Keratinocyte (primary cell): Measurements from ENCODE around the gene BFSP1. TPM values are rescaled to one million over a fixed set of nuclear protein-coding genes. Genes with fewer than 3 reads are reported as not detected.

Source experiments
- DNase-seq: peaks from one replicate; pipeline ENCODE4 v3.0.0-alpha.2; 2011; ENCODE audit warnings: low read depth, missing footprints, low spot score
- FAIRE-seq: peaks from 2 replicates; lab custom pipeline; 2011; peaks lifted over from hg19 to GRCh38; lab: Jason Lieb, UNC
- H2AFZ ChIP-seq: 2 replicates; pipeline ENCODE4 v1.6.0; 2012; ENCODE audit warnings: low read length, control low read depth, inconsistent platforms; ENCODE audit not compliant: control insufficient read depth
- H3K27ac ChIP-seq: 2 replicates; pipeline ENCODE4 v1.5.1; 2011; ENCODE audit warnings: low read length; ENCODE audit not compliant: control insufficient read depth, insufficient read depth
- H3K27me3 ChIP-seq: 3 replicates; pipeline ENCODE4 v1.6.0; 2011; ENCODE audit warnings: low read length; ENCODE audit not compliant: control insufficient read depth, insufficient read depth; ENCODE audit errors: extremely low read depth
- H3K36me3 ChIP-seq, 2 experiments: 2 replicates in 1 of 2; 3 replicates in 1 of 2; pipeline ENCODE4 v1.5.1; 2011; ENCODE audit warnings: low read length in 2 of 2, mild to moderate bottlenecking in 1 of 2; ENCODE audit not compliant: control insufficient read depth in 2 of 2, insufficient read depth in 2 of 2; ENCODE audit errors: extremely low read depth in 1 of 2
- H3K4me1 ChIP-seq: 3 replicates; pipeline ENCODE4 v1.5.1; 2011; ENCODE audit warnings: low read length; ENCODE audit not compliant: control insufficient read depth, insufficient read depth; ENCODE audit errors: extremely low read depth
- H3K4me2 ChIP-seq: 3 replicates; pipeline ENCODE4 v1.6.0; 2011; ENCODE audit warnings: low read depth, low read length; ENCODE audit not compliant: control insufficient read depth, insufficient read depth; ENCODE audit errors: extremely low read depth
- H3K4me3 ChIP-seq, 3 experiments: fragments of 200-600 bp in 1 of 3; sonication (generic) in 1 of 3; 2 replicates in 2 of 3; 3 replicates in 1 of 3; pipeline ENCODE4 v1.5.1; 2011 to 2016; ENCODE audit warnings: low read length in 3 of 3, mild to moderate bottlenecking in 3 of 3, control low read depth in 2 of 3, inconsistent platforms in 1 of 3, low read depth in 1 of 3, mixed read lengths in 1 of 3, mixed run types in 1 of 3, moderate library complexity in 1 of 3; ENCODE audit not compliant: control insufficient read depth in 2 of 3, insufficient read depth in 2 of 3; ENCODE audit errors: extremely low read depth in 1 of 3
- H3K79me2 ChIP-seq: 2 replicates; pipeline ENCODE4 v1.6.0; 2012; ENCODE audit warnings: low read length; ENCODE audit not compliant: control insufficient read depth, insufficient read depth
- H3K9ac ChIP-seq: 3 replicates; pipeline ENCODE4 v1.6.0; 2011; ENCODE audit warnings: low read length; ENCODE audit not compliant: control insufficient read depth, insufficient read depth; ENCODE audit errors: extremely low read depth
- H3K9me1 ChIP-seq: 3 replicates; pipeline ENCODE4 v1.6.0; 2011; ENCODE audit warnings: low read length; ENCODE audit not compliant: control insufficient read depth, insufficient read depth; ENCODE audit errors: extremely low read depth
- H3K9me3 ChIP-seq: 2 replicates; pipeline ENCODE4 v1.5.1; 2012; ENCODE audit warnings: low read depth, low read length; ENCODE audit not compliant: control insufficient read depth
- H4K20me1 ChIP-seq: 3 replicates; pipeline ENCODE4 v1.6.0; 2011; ENCODE audit warnings: low read length; ENCODE audit not compliant: control insufficient read depth, insufficient read depth; ENCODE audit errors: extremely low read depth
- CTCF ChIP-seq, 3 experiments: IDR thresholded peaks in 1 of 3; conservative IDR thresholded peaks in 1 of 3; optimal IDR thresholded peaks in 1 of 3; 2 replicates in 2 of 3; 3 replicates in 1 of 3; pipeline versions ENCODE3 to v1.5.1; 2011; ENCODE audit warnings: low read length in 3 of 3, mild to moderate bottlenecking in 3 of 3, moderate library complexity in 2 of 3, control low read depth in 1 of 3, inconsistent platforms in 1 of 3; ENCODE audit not compliant: insufficient read depth in 2 of 3; ENCODE audit errors: extremely low read depth in 1 of 3
- EZH2 ChIP-seq: IDR thresholded peaks from one replicate; pipeline ENCODE4 v1.6.1; 2012; ENCODE audit warnings: inconsistent platforms, mild to moderate bottlenecking, low read length, moderate library complexity
- dilution Hi-C: fragments of 300-500 bp; cut with MboI; formaldehyde crosslinking; loops from one replicate; pipeline ENCODE4 v1.7.0; 2020; ENCODE audit warnings: low sequenced_read_pairs; ENCODE audit not compliant: extremely low pct_ligation_motif_present
- polyA plus RNA-seq, 5 experiments: library from polyadenylated mRNA; depleted of rRNA in 3 of 5; stranded (reverse) in 3 of 5; stranded (forward) in 1 of 5; unstranded in 1 of 5; fragments of >200 nt; gene quantifications; 1 replicate in 1 of 5; 2 replicates in 3 of 5; 3 replicates in 1 of 5; pipeline versions ENCODE4 v1.2.1 to v1.2.3, GENCODE V29; 2011 to 2012; ENCODE audit warnings: missing spikeins in 2 of 5, low read depth in 1 of 5, low replicate concordance in 1 of 5

BFSP1 gene
- polyA plus RNA-seq, 1 donor (not counting 4 experiments of a cell fraction or from before 2014, with no cell fraction given): 2.2 TPM

- H3K27me3 ChIP-seq: no peaks in the 10 kb centered on the region
- H2AFZ ChIP-seq: peak overlapping the region; percentile 38
- dilution Hi-C loops: no loop called here
- H3K4me3 ChIP-seq: peak overlapping the region; percentile 28 to 78 (median 73)
- H3K79me2 ChIP-seq: no peaks in the 10 kb centered on the region
- no peaks in the 10 kb centered on the region for H3K9me1 ChIP-seq
- H3K9ac ChIP-seq: peak overlapping the region; percentile 91
- TF ChIP-seq EZH2: no peak
- no peak for TF ChIP-seq CTCF (optimal IDR thresholded peaks at IDR 0.05 in 1 of 3, IDR thresholded peaks at IDR 0.05 in 1 of 3, conservative IDR thresholded peaks at IDR 0.05 in 1 of 3; ENCODE audit: extremely low read depth in 1 of 3, insufficient read depth in 2 of 3, low read length in 3 of 3)
- DNase-seq (no peak), FAIRE-seq (peak; percentile 85)
- H3K27ac ChIP-seq: peak overlapping the region; percentile 99
- H4K20me1 ChIP-seq: no peaks in the 10 kb centered on the region
- peak overlapping the region; percentile 88 for H3K4me2 ChIP-seq
- H3K36me3 ChIP-seq: no peaks in the 10 kb centered on the region
- H3K4me1 ChIP-seq: peaks cover 52% of the 10 kb centered on the region
- no peaks in the 10 kb centered on the region for H3K9me3 ChIP-seq
These were observed 27.2 kb upstream of the BFSP1 start for GRCh38 chr20:17558154-17558940.

- H3K27ac ChIP-seq: peak overlapping the region; percentile 99
- peaks cover 48% of the 10 kb centered on the region for H3K4me1 ChIP-seq
- dilution Hi-C loops: no loop called here
- no peaks in the 10 kb centered on the region for H3K27me3 ChIP-seq
- H4K20me1 ChIP-seq: no peaks in the 10 kb centered on the region
- no peak for DNase-seq
- FAIRE-seq: peak; percentile 98
- H3K36me3 ChIP-seq: no peaks in the 10 kb centered on the region
- H3K9ac ChIP-seq: peak overlapping the region; percentile 91
- TF ChIP-seq EZH2 (no peak), CTCF (optimal IDR thresholded peaks at IDR 0.05 in 1 of 3, IDR thresholded peaks at IDR 0.05 in 1 of 3, conservative IDR thresholded peaks at IDR 0.05 in 1 of 3; ENCODE audit: extremely low read depth in 1 of 3, insufficient read depth in 2 of 3, low read length in 3 of 3) (no peak)
- H3K9me3 ChIP-seq: no peaks in the 10 kb centered on the region
- peak overlapping the region; percentile 20 for H2AFZ ChIP-seq
- H3K4me2 ChIP-seq: peak overlapping the region; percentile 88
- H3K79me2 ChIP-seq: no peaks in the 10 kb centered on the region
- peak overlapping the region; percentile 9 to 78 (median 73) for H3K4me3 ChIP-seq
- H3K9me1 ChIP-seq: no peaks in the 10 kb centered on the region
These were observed 26.5 kb upstream of the BFSP1 start for GRCh38 chr20:17557675-17558006.
